Osteocyte (in vitro differentiated cells): ENCODE results near the gene PCARE. TPM values are rescaled to one million over a fixed set of nuclear protein-coding genes. Genes with fewer than 3 reads are reported as not detected.

Experiments
- DNase-seq: peaks from one replicate; pipeline ENCODE4 v3.0.0; 2021; ENCODE audit warnings: mixed read lengths; ENCODE audit not compliant: unreplicated experiment; ENCODE audit errors: extremely low spot score
- H3K27ac Mint-ChIP-seq: one replicate; pipeline ENCODE4 v1.8.0; 2021; ENCODE audit warnings: mild to moderate bottlenecking, mixed read lengths; ENCODE audit not compliant: unreplicated experiment
- H3K27me3 Mint-ChIP-seq: one replicate; pipeline ENCODE4 v1.8.0; 2021; ENCODE audit warnings: mixed read lengths; ENCODE audit not compliant: unreplicated experiment
- H3K36me3 Mint-ChIP-seq: one replicate; pipeline ENCODE4 v1.8.0; 2021; ENCODE audit warnings: mixed read lengths; ENCODE audit not compliant: unreplicated experiment
- H3K4me1 Mint-ChIP-seq: one replicate; pipeline ENCODE4 v1.8.0; 2021; ENCODE audit warnings: mixed read lengths; ENCODE audit not compliant: unreplicated experiment
- H3K4me3 Mint-ChIP-seq: one replicate; pipeline ENCODE4 v1.8.0; 2021; ENCODE audit warnings: mild to moderate bottlenecking, moderate library complexity, mixed read lengths; ENCODE audit not compliant: unreplicated experiment
- H3K9me3 Mint-ChIP-seq: one replicate; pipeline ENCODE4 v1.8.0; 2021; ENCODE audit warnings: mixed read lengths; ENCODE audit not compliant: unreplicated experiment
- total RNA-seq: library from RNA; stranded (reverse); gene quantifications from 2 replicates; pipeline ENCODE4 v1.2.1, GENCODE V29; 2021
- TF ChIP-seq, protein P1 (sequence below): fragments of 200-600 bp; sonication (generic); IDR thresholded peaks from 2 replicates; pipeline ENCODE4 v1.5.0; 2021; ENCODE audit warnings: antibody characterized with exemption, mild to moderate bottlenecking, moderate library complexity

PCARE gene
- total RNA-seq, 1 donor from 2014 or later: not detected

GRCh38 chr2:29054430-29054829, 19.9 kb downstream of the PCARE start:
- no peak overlapping the region for H3K27ac Mint-ChIP-seq
- DNase-seq: no peak
- H3K4me1 Mint-ChIP-seq: peaks cover 5% of the 10 kb centered on the region
- TF ChIP-seq, protein P1, sequence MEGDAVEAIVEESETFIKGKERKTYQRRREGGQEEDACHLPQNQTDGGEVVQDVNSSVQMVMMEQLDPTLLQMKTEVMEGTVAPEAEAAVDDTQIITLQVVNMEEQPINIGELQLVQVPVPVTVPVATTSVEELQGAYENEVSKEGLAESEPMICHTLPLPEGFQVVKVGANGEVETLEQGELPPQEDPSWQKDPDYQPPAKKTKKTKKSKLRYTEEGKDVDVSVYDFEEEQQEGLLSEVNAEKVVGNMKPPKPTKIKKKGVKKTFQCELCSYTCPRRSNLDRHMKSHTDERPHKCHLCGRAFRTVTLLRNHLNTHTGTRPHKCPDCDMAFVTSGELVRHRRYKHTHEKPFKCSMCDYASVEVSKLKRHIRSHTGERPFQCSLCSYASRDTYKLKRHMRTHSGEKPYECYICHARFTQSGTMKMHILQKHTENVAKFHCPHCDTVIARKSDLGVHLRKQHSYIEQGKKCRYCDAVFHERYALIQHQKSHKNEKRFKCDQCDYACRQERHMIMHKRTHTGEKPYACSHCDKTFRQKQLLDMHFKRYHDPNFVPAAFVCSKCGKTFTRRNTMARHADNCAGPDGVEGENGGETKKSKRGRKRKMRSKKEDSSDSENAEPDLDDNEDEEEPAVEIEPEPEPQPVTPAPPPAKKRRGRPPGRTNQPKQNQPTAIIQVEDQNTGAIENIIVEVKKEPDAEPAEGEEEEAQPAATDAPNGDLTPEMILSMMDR: no peak
- H3K27me3 Mint-ChIP-seq: peaks cover 8% of the 10 kb centered on the region
- no peaks in the 10 kb centered on the region for H3K36me3 Mint-ChIP-seq
- no peak overlapping the region for H3K4me3 Mint-ChIP-seq
- H3K9me3 Mint-ChIP-seq: no peaks in the 10 kb centered on the region

DNA sequence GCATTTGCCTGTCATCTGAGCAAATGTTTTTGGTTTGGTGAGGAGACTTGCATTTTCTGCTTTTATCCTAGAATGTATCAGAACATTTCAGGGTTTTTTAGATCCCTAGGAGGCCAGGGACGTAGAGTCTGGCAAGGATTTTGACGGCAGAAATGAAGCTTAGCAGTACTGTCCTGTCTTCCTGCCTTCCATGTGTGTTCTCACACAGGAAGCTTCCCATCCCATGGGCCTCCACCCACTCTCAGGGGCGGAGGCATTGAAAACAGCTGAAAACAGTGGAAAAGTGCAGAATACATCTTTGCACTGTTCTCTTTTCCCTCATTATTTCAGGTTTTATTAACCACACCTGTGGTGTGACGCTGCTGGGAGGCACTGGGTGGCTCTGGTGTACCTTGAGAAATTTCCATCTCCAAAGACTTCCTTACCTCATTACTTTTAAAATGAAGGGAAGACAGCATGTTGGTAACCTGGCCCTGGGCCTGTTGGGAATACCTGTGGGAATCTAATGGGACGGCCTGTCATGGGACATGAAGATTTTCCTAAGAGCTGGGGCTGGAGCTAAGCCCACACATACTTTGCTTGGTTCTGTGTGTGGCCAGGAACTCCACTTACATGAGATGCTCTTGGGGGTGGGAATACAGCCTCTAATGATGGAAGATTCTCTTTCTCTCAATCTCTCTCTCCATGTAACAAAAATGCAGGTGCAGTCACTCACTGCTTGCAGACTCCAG, 20.5 kb downstream of the PCARE start:
- no peak overlapping the region for H3K27ac Mint-ChIP-seq
- no peaks in the 10 kb centered on the region for H3K9me3 Mint-ChIP-seq
- TF ChIP-seq, protein P1: no peak
- H3K4me1 Mint-ChIP-seq: peaks cover 5% of the 10 kb centered on the region
- DNase-seq: no peak
- H3K36me3 Mint-ChIP-seq: no peaks in the 10 kb centered on the region
- H3K4me3 Mint-ChIP-seq: no peak overlapping the region
- peaks cover 8% of the 10 kb centered on the region for H3K27me3 Mint-ChIP-seq

DNA sequence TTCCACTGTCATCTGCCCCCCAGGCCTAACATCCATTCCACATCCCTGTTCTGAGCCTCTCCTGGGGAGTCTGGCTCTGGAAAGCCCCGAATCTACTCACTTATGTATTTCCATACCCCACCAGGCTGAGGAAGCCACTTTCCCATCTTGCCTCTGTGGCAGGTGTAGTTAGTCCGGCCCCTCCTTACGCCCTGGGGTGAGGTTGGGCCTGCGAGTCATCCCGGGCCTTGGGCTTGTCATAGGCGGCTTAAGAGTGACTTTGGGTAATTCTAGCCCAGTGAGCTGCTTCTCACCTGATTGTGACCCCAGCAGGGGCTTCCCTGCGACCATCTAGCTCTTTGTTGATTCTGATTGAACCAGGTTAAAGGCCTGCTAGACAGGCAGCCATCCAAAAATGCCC, 21.1 kb downstream of the PCARE start:
- TF ChIP-seq, protein P1: no peak
- Mint-ChIP-seq H3K27me3 (peaks cover 6% of the 10 kb centered on the region), H3K27ac (no peak overlapping the region), H3K36me3 (no peaks in the 10 kb centered on the region), H3K4me3 (no peak overlapping the region), H3K9me3 (no peaks in the 10 kb centered on the region), H3K4me1 (peaks cover 5% of the 10 kb centered on the region)
- no peak for DNase-seq

DNA sequence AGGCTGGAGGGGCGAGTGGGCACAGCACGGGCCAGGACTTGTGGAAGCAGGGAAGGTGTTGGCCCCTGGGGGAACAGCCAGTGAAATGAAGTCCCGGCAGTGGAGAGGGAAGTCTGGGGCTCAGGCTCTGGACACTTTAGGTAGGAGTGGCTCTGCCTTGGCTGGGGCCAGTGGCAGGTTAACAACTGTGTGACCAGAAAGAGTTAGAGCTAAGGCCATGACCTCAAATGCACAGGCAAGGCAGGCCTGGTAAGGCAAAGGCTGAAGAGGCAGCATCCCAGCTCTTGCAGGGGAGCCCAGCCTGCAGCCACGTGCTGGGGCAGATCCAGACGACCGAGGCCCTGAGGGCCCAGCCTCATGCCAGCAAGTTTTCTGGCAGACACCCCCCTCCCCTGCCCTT, 21.5 kb downstream of the PCARE start:
- Mint-ChIP-seq H3K4me1 (peaks cover 5% of the 10 kb centered on the region), H3K9me3 (no peaks in the 10 kb centered on the region), H3K36me3 (no peaks in the 10 kb centered on the region), H3K27me3 (peaks cover 4% of the 10 kb centered on the region), H3K27ac (no peak overlapping the region), H3K4me3 (no peak overlapping the region)
- TF ChIP-seq, protein P1: no peak
- DNase-seq: no peak

GRCh38 chr2:29051730-29052129, 22.6 kb downstream of the PCARE start:
- H3K36me3 Mint-ChIP-seq: no peaks in the 10 kb centered on the region
- H3K4me1 Mint-ChIP-seq: peaks cover 5% of the 10 kb centered on the region
- no peaks in the 10 kb centered on the region for H3K9me3 Mint-ChIP-seq
- H3K27me3 Mint-ChIP-seq: peaks cover 6% of the 10 kb centered on the region
- no peak overlapping the region for H3K4me3 Mint-ChIP-seq
- H3K27ac Mint-ChIP-seq: no peak overlapping the region
- TF ChIP-seq, protein P1: no peak
- no peak for DNase-seq
